ENCODE measurements around the gene KSR1.
"Not testable (repeated sequence)": the region's sequence is repeated elsewhere in the genome, so short reads cannot be mapped to it uniquely, and the experiment has no call there.

Gene KSR1

GRCh38 chr17:27454089-27454488, 2.2 kb upstream of the KSR1 start:
- no peak for DNase-seq (ENCODE audit: low spot score)

- no peak for DNase-seq (ENCODE audit: low spot score)
These were observed 873 bp upstream of the KSR1 start for GRCh38 chr17:27455236-27455913.

- no peak for DNase-seq (ENCODE audit: low spot score)
These were observed 572 bp downstream of the KSR1 start for GRCh38 chr17:27456681-27457359.

- no peak for DNase-seq (ENCODE audit: low spot score)
These were observed 1.1 kb downstream of the KSR1 start for GRCh38 chr17:27457360-27457715.

- no peak for DNase-seq (ENCODE audit: low spot score)
These were observed 1.7 kb downstream of the KSR1 start for GRCh38 chr17:27457731-27458523.

- no peak for DNase-seq (ENCODE audit: low spot score)
These were observed 2.3 kb downstream of the KSR1 start for GRCh38 chr17:27458524-27458908.

GRCh38 chr17:27459433-27459832, 3.2 kb downstream of the KSR1 start:
- DNase-seq (ENCODE audit: low spot score), result no peak

GRCh38 chr17:27460196-27460725, 4.0 kb downstream of the KSR1 start:
- no peak for DNase-seq (ENCODE audit: low spot score)

GRCh38 chr17:27461192-27461859, 5.1 kb downstream of the KSR1 start:
- no peak for DNase-seq (ENCODE audit: low spot score)

GRCh38 chr17:27462149-27462548, 5.9 kb downstream of the KSR1 start:
- no peak for DNase-seq (ENCODE audit: low spot score)

GRCh38 chr17:27462714-27463113, 6.5 kb downstream of the KSR1 start:
- no peak for DNase-seq (ENCODE audit: low spot score)

GRCh38 chr17:27463235-27463677, 7.0 kb downstream of the KSR1 start:
- DNase-seq (ENCODE audit: low spot score), result no peak

- DNase-seq (ENCODE audit: low spot score), result not testable (repeated sequence)
These were observed 7.8 kb downstream of the KSR1 start for GRCh38 chr17:27464019-27464418.

- DNase-seq (ENCODE audit: low spot score), result no peak
These were observed 8.2 kb downstream of the KSR1 start for GRCh38 chr17:27464431-27464830.

- not testable (repeated sequence) for DNase-seq (ENCODE audit: low spot score)
These were observed 9.6 kb downstream of the KSR1 start for GRCh38 chr17:27465875-27466274.

- no peak for DNase-seq (ENCODE audit: low spot score)
These were observed 10.1 kb downstream of the KSR1 start for GRCh38 chr17:27466376-27466742.

GRCh38 chr17:27466743-27467375, 10.6 kb downstream of the KSR1 start:
- DNase-seq (ENCODE audit: low spot score), result no peak

GRCh38 chr17:27469256-27469655, 13.0 kb downstream of the KSR1 start:
- DNase-seq (ENCODE audit: low spot score), result no peak

- no peak for DNase-seq (ENCODE audit: low spot score)
These were observed 15.3 kb downstream of the KSR1 start for GRCh38 chr17:27471321-27472269.

GRCh38 chr17:27473190-27473747, 17.0 kb downstream of the KSR1 start:
- DNase-seq (ENCODE audit: low spot score), result no peak
